Stimulated activated CD8-positive, alpha-beta memory T cell treated with anti-CD3 and anti-CD28 coated beads, Interleukin-15, amount 100 ng/mL, for 24 hours (primary cell): ENCODE data around the gene C1orf159.
"Not testable (repeated sequence)": the region's sequence is repeated elsewhere in the genome, so short reads cannot be mapped to it uniquely, and the experiment has no call there.

Experiments
- DNase-seq: peaks from one replicate; pipeline ENCODE4 v3.0.0-alpha.2; 2020; ENCODE audit warnings: low read depth

The C1orf159 gene

DNA sequence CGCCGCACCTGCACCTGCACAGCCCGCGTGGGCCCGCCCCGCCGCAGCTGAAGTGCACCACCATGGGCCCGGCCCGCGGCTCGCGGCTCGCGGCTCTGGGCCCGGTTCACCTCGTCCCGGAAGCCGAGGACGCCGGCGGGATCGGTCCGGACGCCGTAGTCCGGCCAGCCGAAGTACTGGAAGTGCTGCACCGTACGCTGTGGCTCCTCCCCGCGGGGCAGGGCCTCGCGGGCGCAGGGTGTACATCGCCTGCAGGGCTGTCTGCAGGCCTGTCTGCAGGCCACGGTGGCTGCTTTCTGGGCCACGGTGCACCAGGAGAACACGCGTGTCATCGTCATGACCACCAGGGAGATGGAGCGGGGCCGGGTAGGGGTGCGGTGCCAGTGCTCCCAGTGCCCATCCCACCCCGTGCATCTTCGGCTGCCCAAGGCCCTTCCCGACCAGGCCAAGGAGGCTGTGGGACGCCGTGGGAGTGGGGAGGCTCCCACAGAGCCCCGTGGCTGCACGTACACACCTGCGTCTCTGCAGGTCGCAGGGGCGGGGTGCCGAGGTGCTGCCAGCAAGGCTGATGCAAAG lies 48.5 kb downstream of the C1orf159 start:
- no peak for DNase-seq

DNA sequence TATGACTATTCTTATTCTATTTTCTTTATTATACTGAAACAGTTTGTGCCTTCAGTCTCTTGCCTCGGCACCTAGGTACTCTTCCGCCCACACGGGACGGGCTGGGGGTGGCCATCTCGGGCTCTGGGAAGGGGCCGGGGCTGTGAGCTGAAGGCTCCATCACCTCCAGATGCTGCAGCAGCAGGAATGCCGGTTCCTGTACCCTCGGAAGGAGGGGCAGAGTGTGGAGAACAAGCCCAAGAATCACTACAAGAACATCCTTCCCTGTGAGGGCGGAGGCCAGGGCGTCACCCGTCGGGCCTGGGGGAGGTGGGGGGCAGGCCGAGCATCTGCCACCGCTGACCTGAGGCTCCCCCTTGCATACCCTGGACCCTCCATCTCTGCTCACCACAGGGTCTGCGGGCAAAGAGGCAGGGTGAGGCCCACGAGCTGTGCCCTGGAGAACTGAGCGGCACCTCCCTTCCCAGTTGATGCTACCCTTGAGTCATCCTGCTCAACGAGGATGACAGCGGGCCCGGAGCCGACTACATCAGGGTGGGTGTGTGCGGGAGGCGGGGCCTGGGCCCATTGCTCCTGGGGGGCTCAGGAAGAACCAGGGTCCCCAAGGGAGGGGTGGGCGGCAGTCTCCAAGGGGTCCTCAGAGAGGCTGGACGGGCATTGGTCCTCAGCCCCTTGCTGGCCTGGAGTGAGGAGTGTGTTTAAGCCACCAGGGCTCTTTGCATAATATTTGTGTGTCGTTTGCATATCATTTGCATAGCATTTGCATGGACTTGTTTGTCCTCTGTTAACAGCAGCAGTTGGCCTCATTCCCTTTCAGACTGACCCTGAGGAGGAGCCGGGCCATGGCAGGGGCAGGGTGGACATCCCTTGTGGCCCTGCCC lies 49.2 kb downstream of the C1orf159 start:
- no peak for DNase-seq

DNA sequence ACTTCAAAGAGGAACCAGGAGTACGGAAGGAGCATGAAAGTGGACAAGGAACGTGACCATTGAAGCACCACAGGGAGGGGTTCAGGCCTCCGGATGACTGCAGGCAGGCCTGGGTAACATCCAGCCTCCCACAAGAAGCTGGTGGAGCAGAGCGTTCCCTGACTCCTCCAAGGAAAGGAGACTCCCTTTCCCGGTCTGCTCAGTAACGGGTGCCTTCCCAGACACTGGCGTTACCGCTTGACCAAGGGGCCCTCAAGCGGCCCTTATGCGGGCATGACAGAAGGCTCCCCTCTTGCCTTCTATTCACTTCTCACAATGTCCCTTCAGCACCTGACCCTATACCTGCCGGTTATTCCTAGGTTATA lies 50.0 kb downstream of the C1orf159 start:
- DNase-seq, result not testable (repeated sequence)

DNA sequence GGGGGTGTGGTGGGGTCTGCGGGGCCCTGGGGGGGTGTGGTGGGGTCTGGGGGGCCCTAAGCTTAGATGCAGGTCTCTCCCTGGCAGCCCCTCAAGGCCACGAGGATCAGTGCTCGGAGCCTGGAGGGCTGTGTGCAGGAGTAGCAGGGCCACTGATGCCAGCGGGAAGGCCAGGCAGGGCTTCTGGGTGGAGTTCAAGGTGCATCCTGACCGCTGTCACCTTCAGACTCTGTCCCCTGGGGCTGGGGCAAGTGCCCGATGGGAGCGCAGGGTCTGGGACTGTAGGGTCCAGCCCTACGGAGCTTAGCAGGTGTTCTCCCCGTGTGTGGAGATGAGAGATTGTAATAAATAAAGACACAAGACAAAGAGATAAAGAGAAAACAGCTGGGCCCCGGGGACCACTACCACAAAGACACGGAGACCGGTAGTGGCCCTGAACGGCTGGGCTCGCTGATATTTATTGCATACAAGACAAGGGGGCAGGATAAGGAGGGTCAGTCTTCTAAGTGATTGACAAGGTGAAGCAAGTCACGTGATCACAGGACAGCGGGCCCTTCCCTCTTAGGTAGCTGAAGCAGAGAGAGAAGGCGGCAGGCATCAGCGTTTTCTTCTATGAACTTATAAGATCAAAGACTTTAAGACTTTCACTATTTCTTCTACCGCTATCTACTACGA lies 50.5 kb downstream of the C1orf159 start:
- no peak for DNase-seq

DNA sequence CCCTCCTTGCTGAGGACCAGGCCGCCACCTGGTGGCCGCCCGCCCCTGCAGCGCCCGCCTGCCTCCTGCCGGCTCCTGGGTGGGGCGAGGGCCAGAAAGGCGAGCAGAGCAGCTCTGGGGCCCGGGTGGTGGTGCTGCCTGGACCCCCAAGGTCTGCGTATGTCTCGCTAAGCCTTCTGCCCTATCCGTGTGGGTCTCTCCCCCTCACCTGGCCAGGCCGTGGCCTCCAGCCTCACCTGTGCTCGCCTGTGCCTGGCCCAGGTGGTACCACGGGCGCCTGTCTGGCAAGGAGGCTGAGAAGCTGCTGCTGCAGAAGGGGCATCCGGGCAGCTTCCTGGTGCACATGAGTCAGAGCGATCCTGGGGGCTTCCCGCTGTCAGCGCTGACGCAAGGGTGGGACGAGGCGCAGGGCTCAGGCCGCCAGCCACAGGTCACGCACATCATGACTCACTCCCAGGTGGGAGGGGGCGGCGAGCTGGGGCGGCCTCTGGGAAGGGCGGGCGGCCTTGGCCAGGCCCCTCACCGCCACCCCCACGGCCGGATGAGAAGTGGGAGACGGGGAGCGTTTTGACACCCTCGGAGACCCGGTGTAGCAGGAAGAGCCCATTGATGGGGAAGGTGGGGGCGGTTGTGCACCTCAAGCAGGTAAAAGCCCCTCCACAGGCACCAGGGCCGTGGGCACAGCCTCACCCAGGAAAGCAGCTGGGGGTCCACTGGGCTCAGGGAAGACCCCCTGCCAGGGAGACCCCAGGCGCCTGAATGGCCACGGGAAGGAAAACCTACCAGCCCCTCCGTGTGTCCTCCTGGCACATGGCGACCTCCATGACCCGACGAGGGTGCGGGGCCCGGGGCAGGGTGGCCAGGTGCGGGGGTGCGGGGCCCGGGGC lies 51.7 kb downstream of the C1orf159 start:
- peak; percentile 56 for DNase-seq

DNA sequence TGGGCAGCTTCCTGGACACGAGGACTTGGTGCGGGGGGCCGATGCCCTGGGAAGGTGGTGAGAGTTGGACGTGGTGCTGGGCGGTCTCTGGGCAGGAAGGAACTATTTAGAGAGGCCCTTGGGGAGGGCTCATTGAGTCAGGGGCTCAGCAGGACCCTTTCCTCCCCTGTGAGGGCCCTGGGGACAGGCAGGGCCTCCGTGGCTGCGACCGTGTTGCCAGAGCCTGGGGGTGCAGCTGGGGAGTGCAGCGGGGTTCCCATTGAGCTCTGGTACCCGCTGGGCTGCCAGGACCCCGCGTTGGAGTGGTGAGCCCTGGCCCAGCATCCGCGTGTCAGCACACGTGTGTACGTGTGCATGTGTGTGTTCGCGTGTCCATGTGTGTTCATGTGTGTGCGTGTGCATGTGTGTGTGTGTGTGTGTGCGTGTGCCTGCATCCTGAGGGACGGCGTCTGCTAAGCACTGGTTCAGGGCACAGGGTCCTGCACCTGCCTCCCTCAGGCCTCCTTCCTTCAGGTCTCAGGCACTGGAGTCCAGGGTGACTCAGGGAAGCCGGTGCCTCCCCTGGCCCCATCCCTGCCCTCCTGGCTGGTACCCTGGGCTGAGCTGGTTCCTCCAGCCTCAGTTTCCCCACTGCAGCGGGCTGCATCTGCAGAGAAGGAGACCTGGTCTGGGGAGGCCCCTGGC lies 52.5 kb downstream of the C1orf159 start:
- DNase-seq, result no peak

DNA sequence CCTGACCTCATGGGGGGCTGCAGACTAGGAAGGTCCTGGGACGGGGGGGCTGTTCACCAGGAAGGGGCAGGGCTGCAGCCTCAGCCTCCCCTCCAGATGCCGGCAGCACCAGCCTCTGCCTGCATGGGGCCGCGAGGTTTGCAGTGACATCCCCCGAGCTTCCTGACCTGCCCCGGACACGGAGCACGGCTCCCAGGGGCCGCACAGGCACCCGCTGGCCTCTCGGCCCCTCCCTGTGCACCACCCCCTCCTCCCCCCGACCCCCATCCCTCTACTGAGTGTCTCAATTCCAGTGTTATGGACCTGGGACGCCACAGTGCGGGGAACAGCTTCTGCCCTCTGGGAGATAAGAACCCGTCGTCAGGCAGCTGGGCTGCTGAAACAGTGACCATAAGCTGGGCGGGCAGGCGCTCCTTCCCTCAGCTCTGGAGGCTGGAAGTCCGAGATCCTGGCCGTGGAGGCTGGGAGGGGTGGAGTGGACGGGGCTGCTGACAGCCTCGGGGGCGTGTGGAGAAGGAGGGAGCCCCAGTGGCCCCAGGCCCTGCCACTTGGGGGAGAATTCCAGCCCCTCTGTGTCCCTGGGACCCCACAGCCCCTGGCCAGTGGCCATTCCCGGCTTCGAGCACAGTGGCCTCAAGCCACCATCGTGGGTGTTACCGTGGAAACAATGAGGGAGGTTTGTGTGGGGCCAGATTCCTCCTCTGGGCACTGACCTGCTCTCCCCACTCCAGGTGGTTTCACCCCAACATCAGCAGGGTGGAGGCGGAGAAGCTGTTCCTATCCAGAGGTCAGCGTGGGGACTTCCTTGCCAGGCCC lies 53.3 kb downstream of the C1orf159 start:
- no peak for DNase-seq

DNA sequence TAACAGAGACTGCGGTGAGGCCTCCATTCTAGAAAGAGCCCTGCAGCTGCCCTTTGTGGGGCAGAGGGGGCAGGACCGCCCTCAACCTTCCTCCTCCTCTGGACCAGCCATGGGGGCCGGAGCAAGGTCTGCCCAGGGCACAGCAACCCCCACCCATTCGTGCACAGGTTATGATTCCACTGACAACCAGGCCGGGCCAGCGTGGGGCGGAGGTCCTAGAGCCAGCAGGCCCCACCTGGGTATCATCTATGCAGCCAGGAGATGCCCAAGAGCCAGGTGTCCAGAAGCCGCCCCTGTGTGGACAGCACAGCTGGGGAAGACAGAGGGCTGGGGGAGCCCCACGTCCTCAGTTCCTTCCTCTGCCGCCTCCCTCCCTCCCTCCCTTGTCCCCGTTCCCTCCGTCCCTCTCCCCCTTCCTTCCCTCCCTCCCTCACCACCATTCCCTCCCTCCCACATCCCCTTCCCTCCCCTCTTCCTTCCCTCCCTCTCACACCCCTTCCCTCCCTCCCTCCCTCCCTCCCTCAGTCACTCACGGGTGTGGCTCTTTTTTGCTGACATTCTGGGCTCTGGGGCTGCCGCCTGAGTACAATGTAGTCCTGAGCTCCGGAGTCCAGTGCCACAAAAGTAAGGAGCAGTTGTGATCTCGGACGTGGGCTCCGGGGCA lies 54.1 kb downstream of the C1orf159 start:
- DNase-seq, result no peak

DNA sequence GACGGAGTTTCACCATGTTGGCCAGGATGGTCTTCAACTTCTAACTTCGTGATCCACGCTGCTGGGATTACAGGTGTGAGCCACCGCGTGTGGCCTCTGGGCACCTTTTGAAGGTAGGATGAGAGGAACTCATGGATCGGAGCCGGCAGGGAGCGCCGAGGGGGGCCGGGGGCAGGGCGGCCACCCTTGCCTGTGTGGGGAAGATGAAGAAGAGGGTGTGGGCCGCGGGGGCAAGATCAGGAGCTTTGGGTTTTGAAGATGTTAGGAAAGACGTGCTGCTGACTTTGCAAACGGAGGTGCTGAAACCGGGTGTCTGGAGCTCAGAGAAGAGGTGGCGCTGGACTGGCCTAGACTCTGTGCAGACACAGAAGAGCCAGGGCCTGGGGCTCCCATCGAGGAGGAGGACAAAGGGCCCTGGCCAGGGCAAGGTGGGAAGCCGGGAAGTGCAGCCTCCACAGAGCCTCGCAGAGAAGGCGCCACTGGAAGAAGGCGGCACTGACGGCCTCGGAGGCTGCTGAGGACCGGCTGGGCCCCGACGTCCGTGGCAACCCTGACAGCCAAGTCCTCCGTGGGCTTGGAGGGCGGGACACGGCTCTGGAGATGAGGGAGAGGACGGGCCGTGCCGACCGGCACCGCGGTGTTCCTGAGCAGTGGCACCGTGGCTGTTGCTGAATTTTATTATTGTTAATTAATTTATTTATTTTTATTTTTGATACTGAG lies 55.4 kb downstream of the C1orf159 start:
- DNase-seq, result no peak

DNA sequence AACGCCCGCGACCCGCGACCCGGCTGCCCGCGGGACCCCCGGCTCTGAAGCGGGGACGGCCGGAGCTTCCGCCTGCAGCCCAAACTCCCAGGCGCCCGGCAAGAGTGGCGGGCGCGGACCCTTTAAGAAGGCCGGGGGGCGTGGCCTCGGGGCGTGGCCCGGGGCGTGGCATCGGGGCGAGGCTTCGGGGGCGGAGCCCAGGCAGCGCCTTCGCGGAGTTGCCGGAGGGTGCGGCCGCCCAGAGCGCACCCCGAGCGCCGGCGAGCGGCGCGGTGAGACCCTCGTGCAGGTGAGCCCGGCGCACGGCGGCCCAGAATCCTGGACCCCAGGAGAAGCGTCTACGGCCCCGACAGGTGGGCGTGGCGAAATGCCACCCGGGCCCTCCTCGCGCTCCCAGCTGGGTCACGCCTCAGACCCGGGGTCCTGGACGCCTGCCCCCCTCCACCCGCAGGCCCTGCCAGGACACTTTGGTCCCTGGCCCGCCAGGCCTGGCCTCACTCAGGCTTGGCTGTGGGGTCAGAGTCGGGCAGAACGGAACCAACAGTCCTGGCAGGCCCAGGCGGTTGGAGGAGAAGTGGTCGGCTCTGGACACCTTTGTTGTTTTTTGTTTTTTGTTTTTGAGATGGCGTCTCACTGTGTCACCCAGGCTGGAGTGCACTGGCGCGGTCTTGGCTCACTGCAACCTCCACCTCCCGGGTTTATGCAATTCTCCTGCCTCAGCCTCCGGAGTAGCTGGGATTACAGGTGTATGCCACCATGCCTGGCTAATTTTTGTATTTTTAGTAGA lies 56.2 kb downstream of the C1orf159 start:
- peak; percentile 97 for DNase-seq

DNA sequence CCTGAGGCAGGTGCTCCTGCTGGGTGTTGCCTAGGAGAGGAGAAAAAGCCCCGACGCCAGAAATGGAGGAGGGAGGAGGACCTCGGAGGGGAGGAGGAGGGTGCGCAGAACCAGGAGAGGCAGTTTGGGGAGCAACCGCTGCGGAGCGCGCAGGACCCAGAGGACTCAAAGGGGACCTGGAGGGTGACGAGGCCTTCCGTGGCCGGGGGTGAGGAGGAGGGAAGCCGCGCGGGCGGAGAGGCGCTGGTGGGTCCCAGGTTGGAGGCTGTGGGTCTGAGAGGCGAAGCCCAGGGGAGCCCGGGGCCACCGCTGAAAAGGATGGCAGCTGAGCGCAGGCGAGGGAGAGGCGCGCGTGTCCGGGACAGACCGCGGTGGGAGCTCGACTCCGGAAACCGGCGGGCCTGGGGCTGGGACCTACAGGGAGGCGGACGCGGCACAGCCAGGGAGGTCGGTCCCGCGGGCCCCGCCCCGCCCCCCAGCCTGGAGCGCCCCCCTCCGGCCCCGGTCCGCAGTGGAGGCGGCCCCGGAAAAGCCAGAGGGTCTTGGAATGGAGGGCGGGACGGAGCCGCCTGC lies 56.9 kb downstream of the C1orf159 start:
- no peak for DNase-seq

DNA sequence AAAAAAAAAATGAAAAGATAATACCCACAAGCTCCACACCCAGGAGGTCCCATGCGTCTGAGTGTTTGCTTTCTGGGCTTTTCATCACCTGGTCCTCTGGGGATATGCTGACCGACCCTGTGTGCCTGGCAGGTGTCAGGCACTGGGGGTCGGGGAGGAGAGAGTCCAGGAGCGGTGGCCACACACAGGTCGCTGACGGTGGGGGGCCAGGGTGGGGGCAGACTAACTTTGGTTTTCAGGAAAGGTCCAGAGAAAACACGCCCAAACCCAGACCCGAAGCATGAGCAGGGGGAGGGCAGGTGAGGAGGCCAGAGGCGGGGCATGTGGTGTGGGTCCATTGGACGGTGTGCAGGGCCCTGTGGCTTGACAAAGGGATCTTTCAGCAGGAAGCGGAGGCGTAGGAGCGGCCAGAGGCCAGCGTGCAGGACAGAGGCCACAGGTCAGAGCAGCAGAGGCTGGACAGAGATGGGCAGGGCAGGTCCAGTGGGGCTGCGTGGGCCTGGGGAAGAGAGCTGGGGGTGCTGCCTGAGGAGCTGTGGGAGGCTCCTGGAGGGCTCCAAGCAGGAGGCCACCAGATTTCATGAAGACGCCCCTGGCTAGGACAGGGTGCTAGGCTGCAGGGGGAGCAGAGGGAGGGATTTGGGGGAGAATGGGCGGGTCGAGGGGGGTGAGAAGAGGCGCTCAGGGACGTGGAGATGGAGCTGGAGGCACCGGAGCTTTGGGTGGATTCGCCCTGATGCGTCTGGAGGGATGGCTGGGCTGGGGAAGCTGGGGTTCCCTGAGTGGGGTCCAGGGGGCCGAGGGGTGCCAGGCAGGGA lies 57.6 kb downstream of the C1orf159 start:
- no peak for DNase-seq

DNA sequence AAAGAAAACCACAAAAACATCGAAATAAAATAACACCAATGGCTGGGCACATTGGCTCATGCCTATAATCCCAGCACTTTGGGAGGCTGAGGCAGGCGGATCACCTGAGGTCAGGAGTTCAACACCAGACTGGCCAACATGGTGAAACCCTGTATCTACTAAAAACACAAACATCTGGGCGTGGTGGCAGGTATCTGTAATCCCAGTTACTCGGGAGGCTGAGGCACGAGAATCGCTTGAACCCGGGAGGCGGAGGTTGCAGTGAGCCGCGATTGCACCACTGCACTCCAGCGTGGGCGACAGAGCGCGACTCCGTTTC lies 58.2 kb downstream of the C1orf159 start:
- not testable (repeated sequence) for DNase-seq

DNA sequence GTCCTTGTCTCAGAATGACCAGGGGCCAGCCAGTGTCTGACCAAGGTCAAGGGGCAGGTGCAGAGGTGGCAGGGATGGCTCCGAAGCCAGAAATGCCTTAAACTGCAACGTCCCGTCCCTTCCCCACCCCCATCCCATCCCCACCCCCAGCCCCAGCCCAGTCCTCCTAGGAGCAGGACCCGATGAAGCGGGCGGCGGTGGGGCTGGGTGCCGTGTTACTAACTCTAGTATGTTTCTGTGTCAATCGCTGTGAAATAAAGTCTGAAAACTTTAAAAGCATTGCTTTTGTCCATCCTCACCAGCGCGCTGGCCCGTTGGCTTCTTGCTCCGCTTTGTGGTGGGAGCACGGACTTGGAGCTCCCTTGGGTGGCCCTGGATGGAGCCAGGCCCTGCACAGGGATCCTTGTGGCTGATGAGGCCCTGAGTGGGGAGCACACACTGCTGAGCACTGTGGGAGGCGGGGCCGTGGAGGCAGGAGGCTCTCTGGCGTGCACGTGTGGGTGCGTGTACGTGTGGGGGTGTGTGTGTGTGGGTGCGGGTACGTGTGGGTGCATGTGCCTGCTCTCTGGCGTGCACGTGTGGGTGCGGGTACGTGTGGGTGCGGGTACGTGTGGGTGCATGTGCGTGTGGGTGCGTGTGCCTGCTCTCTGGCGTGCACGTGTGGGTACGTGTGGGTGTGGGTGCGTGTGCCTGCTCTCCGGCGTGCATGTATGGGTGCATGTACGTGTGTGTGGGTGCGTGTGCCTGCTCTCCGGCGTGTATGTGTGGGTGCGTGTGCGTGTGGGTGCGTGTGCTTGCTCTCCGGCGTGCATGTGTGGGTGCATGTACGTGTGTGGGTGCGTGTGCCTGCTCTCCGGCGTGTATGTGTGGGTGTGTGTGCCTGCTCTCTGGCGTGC lies 59.8 kb downstream of the C1orf159 start:
- DNase-seq, result no peak

DNA sequence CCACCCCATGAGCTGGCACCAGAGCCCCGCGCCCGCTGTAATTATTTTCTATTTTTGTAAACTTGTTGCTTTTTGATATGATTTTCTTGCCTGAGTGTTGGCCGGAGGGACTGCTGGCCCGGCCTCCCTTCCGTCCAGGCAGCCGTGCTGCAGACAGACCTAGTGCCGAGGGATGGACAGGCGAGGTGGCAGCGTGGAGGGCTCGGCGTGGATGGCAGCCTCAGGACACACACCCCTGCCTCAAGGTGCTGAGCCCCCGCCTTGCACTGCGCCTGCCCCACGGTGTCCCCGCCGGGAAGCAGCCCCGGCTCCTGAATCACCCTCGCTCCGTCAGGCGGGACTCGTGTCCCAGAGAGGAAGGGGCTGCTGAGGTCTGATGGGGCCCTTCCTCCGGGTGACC lies 60.9 kb downstream of the C1orf159 start:
- DNase-seq, result no peak

DNA sequence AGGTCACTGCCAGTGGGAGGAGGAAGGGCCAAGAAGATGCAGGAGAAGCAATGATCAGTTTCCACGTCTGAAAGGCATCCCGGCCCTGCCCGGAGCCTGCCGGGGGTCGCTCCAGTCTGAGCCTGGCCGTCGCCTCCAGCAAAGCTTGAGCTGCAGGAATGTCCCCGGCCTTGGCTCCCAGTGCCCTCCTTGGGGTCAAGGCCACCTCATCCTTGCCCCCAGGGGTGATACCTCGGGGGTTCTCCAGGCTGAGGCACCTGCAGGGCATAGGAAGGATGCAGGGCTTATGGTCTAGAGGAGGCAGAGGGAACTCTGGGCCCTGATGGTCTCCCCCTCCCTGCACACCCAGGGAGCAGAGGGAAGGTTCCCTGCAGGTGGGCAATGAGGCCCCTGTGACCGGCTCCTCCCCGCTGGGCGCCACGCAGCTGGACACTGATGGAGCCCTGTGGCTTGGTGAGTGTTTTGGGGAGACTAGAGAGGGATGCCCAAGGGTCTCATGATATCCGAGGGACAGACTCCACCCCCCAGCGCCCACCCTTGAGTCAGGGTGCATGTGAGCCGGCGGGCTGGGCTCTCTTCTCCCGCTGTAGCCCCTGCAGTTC lies 61.7 kb downstream of the C1orf159 start:
- no peak for DNase-seq
